ENCODE measurements around the gene TPRN. TPM values are rescaled to one million over a fixed set of nuclear protein-coding genes. Genes with fewer than 3 reads are reported as not detected.

Gene TPRN
- total and polyA plus RNA-seq, 8 donors: 6.7 to 21.7 (median 11.1) TPM

DNA sequence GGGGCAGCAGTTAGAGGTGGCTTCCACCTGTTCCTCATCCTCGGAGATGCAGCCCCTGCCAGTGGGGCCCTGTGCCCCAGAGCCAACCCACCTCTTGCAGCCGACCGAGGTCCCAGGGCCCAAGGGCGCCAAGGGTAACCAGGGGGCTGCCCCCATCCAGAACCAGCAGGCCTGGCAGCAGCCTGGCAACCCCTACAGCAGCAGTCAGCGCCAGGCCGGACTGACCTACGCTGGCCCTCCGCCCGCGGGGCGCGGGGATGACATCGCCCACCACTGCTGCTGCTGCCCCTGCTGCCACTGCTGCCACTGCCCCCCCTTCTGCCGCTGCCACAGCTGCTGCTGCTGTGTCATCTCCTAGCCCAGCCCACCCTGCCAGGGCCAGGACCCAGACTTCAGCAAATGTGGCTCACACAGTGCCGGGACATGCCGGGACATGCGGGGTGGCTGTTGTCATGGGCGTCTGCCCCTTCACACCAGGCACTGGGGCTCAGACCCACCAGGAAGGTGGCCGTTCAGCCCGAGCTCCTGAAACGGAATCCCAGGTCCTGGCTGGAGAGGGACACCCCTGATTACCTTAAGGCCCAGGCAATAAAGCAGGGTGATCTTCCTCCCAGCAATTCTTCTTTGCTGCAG lies 25.3 kb upstream of the TPRN start:
- Histone ChIP-seq H3K9me3 (no peaks in the 10 kb centered on the region), H3K27ac (no peak overlapping the region), H3K27me3 (peaks cover 0 to 59% of the 10 kb centered on the region in 2 donors), H3K4me1 (peaks cover 12 to 47% of the 10 kb centered on the region in 2 donors), H3K36me3 (no peaks in the 10 kb centered on the region), H3K4me3 (no peak overlapping the region)
- DNase-seq (no peak), ATAC-seq (no peak)
- TF ChIP-seq, protein P1, sequence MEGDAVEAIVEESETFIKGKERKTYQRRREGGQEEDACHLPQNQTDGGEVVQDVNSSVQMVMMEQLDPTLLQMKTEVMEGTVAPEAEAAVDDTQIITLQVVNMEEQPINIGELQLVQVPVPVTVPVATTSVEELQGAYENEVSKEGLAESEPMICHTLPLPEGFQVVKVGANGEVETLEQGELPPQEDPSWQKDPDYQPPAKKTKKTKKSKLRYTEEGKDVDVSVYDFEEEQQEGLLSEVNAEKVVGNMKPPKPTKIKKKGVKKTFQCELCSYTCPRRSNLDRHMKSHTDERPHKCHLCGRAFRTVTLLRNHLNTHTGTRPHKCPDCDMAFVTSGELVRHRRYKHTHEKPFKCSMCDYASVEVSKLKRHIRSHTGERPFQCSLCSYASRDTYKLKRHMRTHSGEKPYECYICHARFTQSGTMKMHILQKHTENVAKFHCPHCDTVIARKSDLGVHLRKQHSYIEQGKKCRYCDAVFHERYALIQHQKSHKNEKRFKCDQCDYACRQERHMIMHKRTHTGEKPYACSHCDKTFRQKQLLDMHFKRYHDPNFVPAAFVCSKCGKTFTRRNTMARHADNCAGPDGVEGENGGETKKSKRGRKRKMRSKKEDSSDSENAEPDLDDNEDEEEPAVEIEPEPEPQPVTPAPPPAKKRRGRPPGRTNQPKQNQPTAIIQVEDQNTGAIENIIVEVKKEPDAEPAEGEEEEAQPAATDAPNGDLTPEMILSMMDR (IDR thresholded peaks at IDR 0.05): no peak
- intact Hi-C loops (cut with DNase I): no loop called here

DNA sequence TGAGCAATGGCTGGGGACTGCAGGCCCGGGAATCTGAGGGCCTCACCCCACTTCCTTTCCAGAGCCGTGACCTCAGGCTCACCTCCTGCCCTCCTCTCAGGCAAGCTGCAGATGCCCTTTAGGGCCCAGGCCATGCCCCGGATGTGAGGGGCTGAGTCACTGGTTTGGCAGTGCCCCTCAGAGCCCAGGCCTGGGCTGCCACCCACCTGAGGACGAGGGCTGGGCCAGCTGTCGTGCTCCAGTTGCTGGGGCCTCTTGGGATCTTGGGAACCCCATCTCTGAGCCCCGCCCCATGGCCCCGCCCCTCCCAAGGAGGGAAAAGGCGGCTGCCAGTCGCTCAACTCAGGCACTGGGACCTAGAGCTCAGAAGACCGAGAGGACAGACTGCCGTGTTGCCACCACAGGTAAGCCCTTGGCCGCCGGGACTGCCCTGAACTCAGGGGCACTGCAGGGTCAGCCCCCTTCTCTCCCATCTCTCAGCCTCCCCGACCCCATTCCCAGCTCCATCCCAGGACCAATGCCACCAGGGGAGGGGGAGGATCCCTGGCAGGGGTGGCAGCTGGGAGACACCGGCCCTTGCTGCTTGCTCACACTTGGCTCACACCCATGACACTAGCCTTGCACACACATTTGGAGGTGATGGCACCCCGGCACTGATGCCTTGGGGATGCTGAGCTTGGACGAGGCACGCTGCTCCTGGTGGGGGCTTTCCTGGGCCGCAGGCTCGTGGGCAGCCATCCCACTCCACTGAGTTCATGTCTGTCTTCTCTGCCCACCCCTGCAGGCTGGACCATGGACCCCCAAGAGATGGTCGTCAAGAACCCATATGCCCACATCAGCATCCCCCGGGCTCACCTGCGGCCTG lies 24.5 kb upstream of the TPRN start, which contains the start of gene CYSRT1:
Gene CYSRT1, plus strand, starts transcription at position 345 of the 865 bp plus-strand sequence. Its CDS starts 448 bp downstream, at position 793.
- Histone ChIP-seq H3K36me3 (no peaks in the 10 kb centered on the region), H3K4me1 (peaks cover 12 to 47% of the 10 kb centered on the region in 2 donors), H3K27me3 (peaks cover 0 to 52% of the 10 kb centered on the region in 2 donors), H3K9me3 (no peaks in the 10 kb centered on the region), H3K4me3 (peak within 1 kb of the TSS; percentile 47 to 70), H3K27ac (peak within 1 kb of the TSS; percentile 86 to 90)
- TF ChIP-seq, protein P1 (IDR thresholded peaks at IDR 0.05): no peak
- intact Hi-C loops (cut with DNase I): no loop called here
- ATAC-seq (no peak), DNase-seq (peak in 1 of 4 donors; percentile 86)

DNA sequence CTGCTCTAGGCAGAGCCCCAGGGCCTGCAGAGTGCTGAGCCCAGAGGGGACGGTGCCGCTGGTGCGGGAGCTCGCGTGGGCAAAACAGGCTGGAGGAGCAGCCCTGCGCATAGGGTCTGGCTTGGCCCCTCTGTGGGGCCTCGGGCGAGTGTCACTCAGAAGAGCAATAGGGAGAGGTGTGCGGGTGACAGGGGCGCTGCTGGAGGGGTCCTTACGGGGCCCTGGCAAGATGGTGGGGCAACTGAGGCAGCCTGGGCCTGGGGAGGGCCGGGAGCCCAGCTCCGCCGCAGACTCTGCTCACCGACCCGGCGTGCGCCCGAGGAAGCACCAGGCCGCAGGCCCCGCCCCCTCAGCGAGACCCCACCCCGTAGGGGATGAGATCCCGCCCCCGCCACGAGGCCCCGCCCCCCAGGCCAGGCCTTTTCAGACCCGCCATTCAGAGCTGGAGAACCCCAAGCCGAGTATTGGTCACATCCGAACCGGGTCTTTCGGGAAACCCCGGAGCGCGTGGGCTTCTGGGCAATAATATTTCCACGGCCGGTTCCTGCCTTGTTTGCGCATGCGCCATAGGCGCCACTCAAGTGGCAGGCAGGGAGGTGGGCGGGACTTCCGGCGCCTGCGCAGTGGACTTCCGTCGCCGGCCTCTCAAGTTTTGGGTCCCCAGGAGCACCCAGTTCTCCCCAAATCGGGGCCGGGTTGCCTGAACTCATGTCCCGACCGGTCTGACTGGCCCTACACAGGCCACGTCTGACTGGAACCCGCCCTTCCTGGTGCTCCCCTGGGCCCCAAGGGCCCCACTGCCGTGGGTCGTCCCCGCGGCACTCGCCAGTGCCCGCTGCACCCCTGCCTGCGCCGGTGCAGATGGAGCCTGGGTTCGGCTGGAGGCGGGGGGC lies 22.8 kb upstream of the TPRN start:
- Histone ChIP-seq H3K27ac (peak overlapping the region; percentile 86 to 90), H3K9me3 (no peaks in the 10 kb centered on the region), H3K4me3 (peak overlapping the region; percentile 47 to 70), H3K4me1 (peaks cover 12 to 56% of the 10 kb centered on the region in 2 donors), H3K36me3 (no peaks in the 10 kb centered on the region), H3K27me3 (peaks cover 0 to 35% of the 10 kb centered on the region in 2 donors)
- ATAC-seq (peak; percentile 86), DNase-seq (peak; percentile 90 to 98 (median 97))
- intact Hi-C loops (cut with DNase I): no loop called here
- TF ChIP-seq, protein P1 (IDR thresholded peaks at IDR 0.05): no peak

DNA sequence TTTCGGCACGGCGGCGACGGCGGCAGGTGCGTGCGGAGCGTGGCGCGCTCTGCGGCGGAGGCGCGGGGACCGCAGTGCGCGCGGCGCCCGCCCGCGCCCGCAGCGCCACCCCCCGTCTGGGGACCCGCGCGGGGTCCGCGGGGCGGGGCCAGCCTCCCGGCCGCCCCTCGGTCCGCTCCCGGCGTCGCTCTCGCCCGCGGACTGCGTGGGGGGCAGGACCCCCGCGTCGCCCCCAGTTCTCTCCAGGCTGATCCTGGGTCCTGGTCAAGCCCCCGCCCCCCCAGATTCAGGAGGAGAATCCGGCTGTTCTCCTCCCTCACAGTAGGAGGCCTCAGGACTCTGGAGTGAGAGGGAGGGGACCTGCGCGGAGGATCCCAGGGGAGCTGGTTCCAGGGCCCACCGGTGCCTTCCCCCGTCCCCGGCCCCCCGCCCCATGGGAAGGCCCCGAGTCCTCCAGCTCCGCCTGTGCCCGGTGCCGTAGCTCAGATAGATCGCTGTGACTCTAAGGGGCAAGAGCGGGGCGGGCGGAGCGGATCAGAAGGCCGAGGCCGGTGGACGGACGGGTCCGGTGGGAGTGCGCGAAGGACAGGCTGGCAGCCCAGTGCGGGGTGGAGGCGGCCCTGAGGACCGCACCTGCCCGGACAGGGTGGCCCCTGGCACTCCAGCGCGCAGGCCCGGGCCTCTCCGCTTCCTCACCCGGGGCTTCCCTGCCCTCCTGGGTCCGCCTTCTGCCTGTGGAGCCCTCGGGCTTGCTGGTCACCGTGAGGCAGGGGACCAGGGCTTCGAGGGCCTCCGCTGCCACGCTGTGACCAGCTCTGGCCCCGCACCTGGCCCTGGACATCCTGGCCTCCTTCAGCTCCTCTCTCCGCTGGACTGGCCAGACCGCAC lies 21.9 kb upstream of the TPRN start, which contains the start of gene RNF208:
Gene RNF208, minus strand, starts transcription at position 51 of the 888 bp plus-strand sequence. CDS start 1,028 bp downstream, outside the sequence.
- H3K9me3 ChIP-seq: no peaks in the 10 kb centered on the region
- H3K4me3 ChIP-seq: peak within 1 kb of the TSS; percentile 47 to 70
- peaks cover 0 to 29% of the 10 kb centered on the region in 2 donors for H3K27me3 ChIP-seq
- ATAC-seq (peak; percentile 2), DNase-seq (no peak)
- TF ChIP-seq, protein P1 (IDR thresholded peaks at IDR 0.05): no peak
- peak within 1 kb of the TSS; percentile 86 to 90 for H3K27ac ChIP-seq
- H3K4me1 ChIP-seq: peaks cover 17 to 63% of the 10 kb centered on the region in 2 donors
- no peaks in the 10 kb centered on the region for H3K36me3 ChIP-seq
- intact Hi-C loops (cut with DNase I): no loop called here
